ENCODE data around the gene ALPL.
A peak's percentile ranks its signal among the peaks of the same experiment; 100 is the strongest.

The ALPL gene

GRCh38 chr1:21507511-21508270, 1.5 kb upstream of the ALPL start:
- TF ChIP-seq SIN3A (IDR thresholded peaks at IDR 0.05; ENCODE audit: borderline replicate concordance, insufficient read depth, low read length) (no peak), POLR2AphosphoS5 (IDR thresholded peaks at IDR 0.05; ENCODE audit: low read depth, low read length) (no peak), FOXP2 (optimal IDR thresholded peaks at IDR 0.05; ENCODE audit: borderline replicate concordance, extremely low read depth, extremely low read length, insufficient read depth) (no peak), REST (IDR thresholded peaks at IDR 0.05; ENCODE audit: insufficient read depth in 1 of 2, low read depth in 2 of 2, low read length in 2 of 2) (no peak), TAF1 (IDR thresholded peaks at IDR 0.05; ENCODE audit: borderline replicate concordance, insufficient read depth, low read length) (no peak)

GRCh38 chr1:21508580-21509350, 458 bp upstream of the ALPL start:
- peak in 1 of 2 experiments; percentile 64; a peak in 2 of 4 replicates for TF ChIP-seq REST (IDR thresholded peaks at IDR 0.05; ENCODE audit: insufficient read depth in 1 of 2, low read depth in 2 of 2, low read length in 2 of 2)
- no peak for TF ChIP-seq TAF1 (IDR thresholded peaks at IDR 0.05; ENCODE audit: borderline replicate concordance, insufficient read depth, low read length)

- TF ChIP-seq FOXP2 (optimal IDR thresholded peaks at IDR 0.05; ENCODE audit: borderline replicate concordance, extremely low read depth, extremely low read length, insufficient read depth) (no peak), SIN3A (IDR thresholded peaks at IDR 0.05; ENCODE audit: borderline replicate concordance, insufficient read depth, low read length) (no peak), POLR2AphosphoS5 (IDR thresholded peaks at IDR 0.05; ENCODE audit: low read depth, low read length) (no peak), REST (IDR thresholded peaks at IDR 0.05; ENCODE audit: insufficient read depth in 1 of 2, low read depth in 2 of 2, low read length in 2 of 2) (no peak), TAF1 (IDR thresholded peaks at IDR 0.05; ENCODE audit: borderline replicate concordance, insufficient read depth, low read length) (no peak)
Observed at GRCh38 chr1:21510113-21510493, 880 bp downstream of the ALPL start.

GRCh38 chr1:21510885-21511578, 1.8 kb downstream of the ALPL start:
- TF ChIP-seq FOXP2 (optimal IDR thresholded peaks at IDR 0.05; ENCODE audit: borderline replicate concordance, extremely low read depth, extremely low read length, insufficient read depth) (no peak), SIN3A (IDR thresholded peaks at IDR 0.05; ENCODE audit: borderline replicate concordance, insufficient read depth, low read length) (no peak), POLR2AphosphoS5 (IDR thresholded peaks at IDR 0.05; ENCODE audit: low read depth, low read length) (no peak), TAF1 (IDR thresholded peaks at IDR 0.05; ENCODE audit: borderline replicate concordance, insufficient read depth, low read length) (no peak), REST (IDR thresholded peaks at IDR 0.05; ENCODE audit: insufficient read depth in 1 of 2, low read depth in 2 of 2, low read length in 2 of 2) (no peak)
